ENCODE results near the gene ATP7A. TPM values are rescaled to one million over a fixed set of nuclear protein-coding genes. Genes with fewer than 3 reads are reported as not detected.
"Not testable (repeated sequence)": the region's sequence is repeated elsewhere in the genome, so short reads cannot be mapped to it uniquely, and the experiment has no call there.

ATP7A gene
- total RNA-seq, 1 experiment from 2014 or later, result 16.1 TPM

GRCh38 chrX:78074088-78074487 lies 163.6 kb downstream of the ATP7A start:
- no peak for DNase-seq (ENCODE audit: low read depth, low spot score)
- in situ Hi-C loops (cut with HindIII; ENCODE audit: low pct_unique_long_range_greater_than_20kb, low sequenced_read_pairs), result no loop called here

- no peak for DNase-seq (ENCODE audit: low read depth, low spot score)
- in situ Hi-C loops (cut with HindIII; ENCODE audit: low pct_unique_long_range_greater_than_20kb, low sequenced_read_pairs), result no loop called here
Measured at GRCh38 chrX:78075787-78076389, 165.4 kb downstream of the ATP7A start.

GRCh38 chrX:78081413-78081812 lies 170.9 kb downstream of the ATP7A start:
- DNase-seq (ENCODE audit: low read depth, low spot score); in situ Hi-C loops (cut with HindIII; ENCODE audit: low pct_unique_long_range_greater_than_20kb, low sequenced_read_pairs): not testable (repeated sequence)

GRCh38 chrX:78092296-78092695 lies 181.8 kb downstream of the ATP7A start:
- DNase-seq (ENCODE audit: low read depth, low spot score), result peak; percentile 55
- in situ Hi-C loops (cut with HindIII; ENCODE audit: low pct_unique_long_range_greater_than_20kb, low sequenced_read_pairs), result no loop called here

- DNase-seq (ENCODE audit: low read depth, low spot score), result no peak
- in situ Hi-C loops (cut with HindIII; ENCODE audit: low pct_unique_long_range_greater_than_20kb, low sequenced_read_pairs), result no loop called here
Measured at GRCh38 chrX:78098108-78098507, 187.6 kb downstream of the ATP7A start.

Small RNA genes within 50 kb of the gene (small RNA-seq; reads per million reads assigned to genes)
- 0 reads per million in 2 experiments for gene RN7SL460P

Other genes with a start within 250 kb of the ATP7A start
- 33.3 and 33.8 TPM in 2 replicates for gene ATRX, start 124.5 kb upstream of the ATP7A start, total RNA-seq (2014; rRNA removed; shearing (Covaris generic))
- 117 and 136 TPM in 2 replicates for gene MAGT1, start 15.3 kb upstream of the ATP7A start, total RNA-seq (2014; rRNA removed; shearing (Covaris generic))
- 701 and 817 TPM in 2 replicates for gene COX7B, start 11.2 kb upstream of the ATP7A start, total RNA-seq (2014; rRNA removed; shearing (Covaris generic))
- not detected in 2 replicates for gene PGAM4, start 58.9 kb downstream of the ATP7A start, total RNA-seq (2014; rRNA removed; shearing (Covaris generic))
- gene PGK1, start 193.6 kb downstream of the ATP7A start, total RNA-seq (2014; rRNA removed; shearing (Covaris generic)), result 1,208 and 1,214 TPM in 2 replicates
- gene TAF9B, start 229.0 kb downstream of the ATP7A start, total RNA-seq (2014; rRNA removed; shearing (Covaris generic)), result 15.9 and 19.3 TPM in 2 replicates